Fibroblast of skin of left quadriceps (primary cell): ENCODE measurements around the gene PPIA.

Experiments used
- DNase-seq, 2 experiments: peaks; one replicate each; pipeline ENCODE4 v3.0.0-alpha.2; 2013; ENCODE audit warnings: low read depth in 2 of 2

Gene PPIA

DNA sequence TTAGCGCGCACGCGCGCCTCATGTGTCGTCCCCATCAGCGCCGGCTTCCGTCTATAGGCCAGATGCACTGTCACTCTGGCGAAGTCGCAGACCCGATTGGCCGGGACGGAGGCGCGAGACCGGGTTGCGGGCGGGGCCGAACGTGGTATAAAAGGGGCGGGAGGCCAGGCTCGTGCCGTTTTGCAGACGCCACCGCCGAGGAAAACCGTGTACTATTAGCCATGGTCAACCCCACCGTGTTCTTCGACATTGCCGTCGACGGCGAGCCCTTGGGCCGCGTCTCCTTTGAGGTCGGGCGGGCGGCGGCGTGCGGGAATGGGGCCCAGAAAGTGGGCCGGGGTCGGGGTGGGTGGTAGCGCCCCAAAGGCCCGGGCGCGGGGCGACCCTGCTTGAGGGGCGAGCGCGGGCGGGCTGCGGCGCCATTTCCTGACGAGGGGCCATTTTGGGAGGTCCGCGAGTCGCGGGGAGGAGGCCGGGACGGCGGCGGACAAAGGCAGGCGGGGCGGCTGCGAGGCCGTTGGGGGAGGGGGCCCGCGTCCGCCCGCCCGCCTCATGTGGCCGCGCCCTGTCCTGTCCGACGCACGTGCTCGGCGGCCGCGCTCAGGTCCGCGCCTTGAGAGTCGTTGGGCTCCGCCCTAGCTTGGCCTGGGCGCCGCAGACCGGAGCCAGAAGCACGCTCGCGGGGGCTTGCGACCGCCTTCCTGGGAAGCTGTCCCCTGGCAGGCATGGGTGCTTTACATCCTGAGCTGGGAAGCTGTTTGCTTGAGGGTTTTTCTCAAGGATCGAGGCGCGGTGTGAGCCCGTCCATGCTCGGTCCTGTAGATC, at the start of gene PPIA:
Gene PPIA, plus strand, starts transcription at position 178 of the 825 bp plus-strand sequence. Its CDS starts 44 bp downstream, at position 222.
- peak; percentile 97 to 98 for DNase-seq

- DNase-seq, result peak; percentile 75 to 79
These were observed 48.2 kb upstream of the PPIA start, which contains the start of gene ZMIZ2 for GRCh38 chr7:44748045-44748947. Gene ZMIZ2 (plus strand): TSS chr7:44748847. CDS start chr7:44756250, 7,403 bp downstream.

GRCh38 chr7:44748948-44749731, 47.3 kb upstream of the PPIA start:
- DNase-seq, result no peak

DNA sequence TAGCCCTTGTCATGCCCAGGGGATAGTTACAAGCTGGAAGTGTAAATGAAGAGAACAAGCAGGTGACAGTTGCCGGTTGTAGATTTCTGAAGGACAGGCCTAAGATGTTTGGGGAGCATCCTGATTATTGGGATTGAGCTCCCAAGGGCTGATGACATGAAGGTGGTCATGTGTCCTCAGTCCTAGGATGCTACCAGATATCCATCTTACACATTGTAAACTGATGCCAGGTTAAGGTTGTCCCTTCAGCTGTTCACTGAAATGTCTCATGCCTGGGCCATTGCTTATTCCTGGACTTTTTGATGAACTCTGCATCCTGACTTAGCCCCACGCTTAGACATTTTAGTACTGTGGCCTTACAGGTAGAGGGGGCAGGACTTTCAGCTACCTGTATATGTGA, 46.5 kb upstream of the PPIA start:
- DNase-seq, result no peak

DNA sequence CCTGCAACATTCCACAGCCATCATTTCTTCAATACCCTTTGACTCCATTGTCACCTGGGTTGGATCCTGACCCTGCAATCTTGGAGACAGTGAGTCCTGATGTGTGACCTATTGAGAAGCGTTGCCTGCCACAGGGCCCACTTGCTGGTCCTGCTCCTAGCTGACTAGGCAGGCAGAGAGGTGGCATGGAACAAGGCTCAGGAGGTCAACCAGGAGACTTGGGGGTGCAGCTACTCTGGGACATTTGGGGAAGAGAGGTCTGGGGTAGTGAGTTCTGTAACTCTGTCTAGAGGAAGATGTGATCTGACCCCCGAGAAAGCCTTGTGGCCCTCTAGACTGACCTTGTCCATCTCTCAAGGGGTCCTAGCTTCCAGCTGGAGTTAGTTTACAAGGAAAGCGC, 46.1 kb upstream of the PPIA start:
- DNase-seq, result no peak

DNA sequence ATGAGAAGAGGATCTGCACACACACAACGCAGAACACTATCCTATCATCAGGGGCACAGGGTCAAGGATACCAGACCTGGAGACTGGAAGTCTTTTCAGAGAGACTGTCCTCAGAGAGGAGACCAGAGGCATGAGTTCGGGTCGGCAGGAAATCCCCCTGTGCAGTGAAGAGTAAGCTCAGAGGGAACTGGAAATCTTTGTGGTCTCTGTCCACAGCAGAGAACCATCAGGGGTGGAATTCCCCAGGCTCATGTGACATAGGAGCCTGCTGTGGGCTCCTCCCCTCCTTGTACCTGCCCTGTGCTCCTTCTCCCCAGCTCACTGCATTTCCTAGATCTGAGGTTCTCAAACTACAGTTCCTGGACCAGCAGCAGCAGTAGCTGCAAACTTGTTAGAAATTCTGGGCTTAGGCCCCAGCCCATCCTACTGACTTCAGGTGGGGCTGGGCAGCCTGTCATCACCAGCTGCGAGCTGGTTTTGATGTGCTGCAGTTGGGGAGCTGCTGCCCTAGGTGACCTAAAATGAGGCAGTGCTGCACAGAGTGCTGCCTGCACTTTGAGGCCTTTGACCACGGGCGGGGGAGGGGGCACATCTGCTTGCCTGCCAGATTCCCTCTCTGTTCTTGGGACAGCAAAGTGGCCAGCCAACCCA, 45.4 kb upstream of the PPIA start:
- no peak for DNase-seq

DNA sequence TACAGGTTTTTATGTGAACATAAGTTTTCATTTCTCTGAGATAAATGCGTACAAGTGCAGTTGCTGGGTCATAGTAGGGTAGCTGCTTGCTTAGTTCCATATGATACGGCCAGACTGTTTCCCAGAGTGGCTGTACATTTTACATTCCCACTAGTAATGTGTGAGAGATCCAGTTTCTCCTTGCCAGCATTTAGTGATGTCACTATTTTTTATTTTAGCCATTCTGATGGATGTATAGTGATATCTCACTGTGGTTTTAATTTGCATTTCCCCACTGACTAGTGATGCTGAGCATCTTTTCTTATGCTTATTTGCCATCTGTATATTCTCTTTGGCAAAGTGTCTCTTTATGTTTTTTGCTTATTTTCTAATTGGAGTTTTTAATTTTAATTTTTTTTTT, 43.7 kb upstream of the PPIA start:
- no peak for DNase-seq

- DNase-seq, result no peak
These were observed 41.4 kb upstream of the PPIA start for GRCh38 chr7:44754802-44755697.

DNA sequence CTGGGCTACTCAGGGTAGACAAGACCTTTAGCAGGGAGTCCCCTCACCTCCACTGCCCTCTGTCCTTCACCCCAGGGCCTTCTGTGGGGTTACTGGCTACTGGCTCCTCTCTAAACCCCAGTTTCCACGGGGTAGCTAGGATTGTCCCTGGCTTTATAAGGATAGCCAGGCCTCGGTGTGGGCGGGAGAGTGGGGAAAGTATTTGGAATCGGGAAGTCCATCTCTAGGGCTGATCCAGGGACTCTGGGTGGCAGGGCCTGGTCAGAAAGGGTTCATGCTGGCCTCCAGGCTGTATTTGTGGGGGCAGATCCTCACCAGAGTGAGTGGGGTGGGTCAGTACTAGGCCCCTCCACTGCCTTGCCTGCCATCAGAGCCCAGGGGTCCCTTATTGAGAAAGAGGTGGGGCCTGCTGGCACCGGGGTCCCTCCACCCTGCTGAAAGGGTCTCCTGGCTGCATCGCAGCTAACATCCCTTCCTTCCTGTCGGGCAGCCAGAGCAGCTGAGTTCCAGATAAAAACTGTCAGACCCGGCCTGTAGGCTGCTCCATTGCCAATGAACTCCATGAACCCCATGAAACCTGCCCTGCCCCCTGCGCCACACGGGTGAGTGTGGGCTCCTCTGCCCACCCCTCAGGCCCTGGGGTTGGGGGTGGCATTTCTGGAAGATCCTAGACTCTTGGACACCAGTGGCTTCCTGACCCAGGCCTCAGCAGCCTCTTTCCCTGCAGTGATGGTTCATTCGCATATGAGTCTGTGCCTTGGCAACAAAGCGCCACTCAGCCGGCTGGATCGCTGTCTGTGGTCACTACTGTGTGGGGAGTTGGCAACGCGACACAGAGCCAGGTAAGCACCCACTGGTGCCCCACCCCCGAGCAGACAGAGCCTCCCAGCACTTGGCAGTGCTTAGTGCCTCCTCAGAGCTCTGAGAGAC, 40.5 kb upstream of the PPIA start:
- no peak for DNase-seq

DNA sequence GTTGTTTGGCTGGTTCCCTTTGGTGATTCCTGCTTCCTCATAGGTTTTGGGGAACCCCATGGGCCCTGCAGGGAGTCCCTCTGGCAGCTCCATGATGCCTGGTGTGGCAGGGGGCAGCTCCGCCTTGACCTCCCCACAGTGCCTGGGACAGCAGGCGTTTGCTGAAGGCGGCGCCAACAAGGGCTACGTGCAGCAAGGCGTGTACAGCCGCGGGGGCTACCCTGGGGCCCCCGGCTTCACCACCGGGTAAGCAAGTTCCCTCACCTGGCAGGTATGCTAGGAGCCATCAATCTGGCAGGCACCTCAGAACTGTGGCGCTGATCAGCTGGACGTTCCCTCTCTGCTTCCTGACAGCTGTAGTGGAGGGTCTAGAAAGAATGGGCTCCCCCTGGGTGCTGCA, 39.6 kb upstream of the PPIA start:
- DNase-seq, result no peak

DNA sequence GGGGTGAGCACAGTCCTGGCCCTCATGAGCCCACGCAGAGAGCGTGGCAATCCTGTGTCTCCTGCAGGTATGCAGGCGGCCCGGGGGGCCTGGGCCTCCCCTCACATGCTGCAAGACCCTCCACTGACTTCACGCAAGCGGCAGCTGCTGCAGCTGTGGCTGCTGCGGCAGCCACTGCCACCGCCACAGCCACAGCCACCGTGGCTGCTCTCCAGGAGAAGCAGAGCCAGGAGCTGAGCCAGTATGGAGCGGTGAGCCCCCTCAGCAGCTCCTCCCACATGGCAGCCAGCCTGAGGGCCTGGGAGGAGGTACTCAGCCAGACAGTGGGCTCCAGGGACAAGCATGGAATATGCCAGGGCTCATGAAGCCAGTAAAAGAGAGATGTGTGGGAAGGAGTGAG, 39.2 kb upstream of the PPIA start:
- no peak for DNase-seq

DNA sequence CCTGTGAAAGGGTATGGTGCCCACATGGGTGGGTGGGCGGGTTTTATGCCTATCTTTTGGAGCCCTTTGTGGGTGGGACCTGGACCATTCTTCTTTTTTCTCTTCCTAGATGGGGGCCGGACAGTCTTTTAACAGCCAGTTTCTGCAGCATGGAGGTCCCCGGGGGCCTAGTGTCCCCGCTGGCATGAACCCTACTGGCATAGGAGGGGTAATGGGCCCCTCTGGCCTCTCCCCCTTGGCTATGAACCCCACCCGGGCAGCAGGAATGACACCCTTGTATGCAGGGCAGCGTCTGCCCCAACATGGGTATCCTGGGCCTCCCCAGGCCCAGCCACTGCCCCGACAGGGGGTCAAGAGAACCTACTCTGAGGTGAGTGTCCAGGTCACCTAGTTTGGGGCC, 38.7 kb upstream of the PPIA start:
- no peak for DNase-seq

DNA sequence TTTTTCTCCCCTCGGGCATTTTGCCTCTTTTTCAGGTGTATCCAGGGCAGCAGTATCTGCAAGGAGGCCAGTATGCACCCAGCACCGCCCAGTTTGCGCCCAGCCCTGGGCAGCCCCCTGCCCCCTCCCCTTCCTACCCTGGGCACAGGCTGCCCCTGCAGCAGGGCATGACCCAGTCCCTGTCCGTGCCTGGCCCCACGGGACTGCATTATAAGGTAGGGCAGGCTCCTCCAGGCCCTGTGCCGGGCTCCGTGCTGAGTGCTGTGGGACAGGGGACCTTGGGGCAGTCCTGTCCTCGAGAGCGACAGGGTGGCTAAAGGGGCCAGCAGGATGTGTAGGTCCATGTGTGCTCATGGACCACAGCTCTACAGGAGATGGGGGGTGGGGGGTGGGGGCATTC, 37.2 kb upstream of the PPIA start:
- DNase-seq, result no peak

DNA sequence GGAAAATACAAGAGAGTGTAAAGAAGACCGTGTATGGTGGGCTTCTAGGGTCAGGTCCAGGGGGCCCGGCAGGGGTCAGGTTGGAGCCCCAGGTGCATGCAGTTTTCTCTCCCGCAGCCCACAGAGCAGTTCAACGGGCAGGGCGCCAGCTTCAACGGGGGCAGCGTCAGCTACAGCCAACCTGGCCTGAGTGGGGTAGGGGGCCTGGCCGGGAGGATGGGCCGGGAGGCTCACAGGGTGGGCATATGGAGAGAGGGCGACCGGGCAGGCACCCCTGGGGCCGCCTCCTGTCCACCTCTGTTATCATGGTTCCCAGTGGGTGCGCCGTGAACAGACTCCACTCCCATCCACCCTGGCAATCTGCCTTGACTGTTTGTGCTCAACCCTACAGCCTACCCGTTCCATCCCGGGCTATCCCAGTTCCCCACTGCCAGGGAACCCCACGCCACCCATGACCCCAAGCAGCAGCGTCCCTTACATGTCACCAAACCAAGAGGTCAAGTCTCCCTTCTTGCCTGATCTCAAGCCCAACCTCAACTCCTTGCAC, 36.4 kb upstream of the PPIA start:
- DNase-seq, result no peak

DNA sequence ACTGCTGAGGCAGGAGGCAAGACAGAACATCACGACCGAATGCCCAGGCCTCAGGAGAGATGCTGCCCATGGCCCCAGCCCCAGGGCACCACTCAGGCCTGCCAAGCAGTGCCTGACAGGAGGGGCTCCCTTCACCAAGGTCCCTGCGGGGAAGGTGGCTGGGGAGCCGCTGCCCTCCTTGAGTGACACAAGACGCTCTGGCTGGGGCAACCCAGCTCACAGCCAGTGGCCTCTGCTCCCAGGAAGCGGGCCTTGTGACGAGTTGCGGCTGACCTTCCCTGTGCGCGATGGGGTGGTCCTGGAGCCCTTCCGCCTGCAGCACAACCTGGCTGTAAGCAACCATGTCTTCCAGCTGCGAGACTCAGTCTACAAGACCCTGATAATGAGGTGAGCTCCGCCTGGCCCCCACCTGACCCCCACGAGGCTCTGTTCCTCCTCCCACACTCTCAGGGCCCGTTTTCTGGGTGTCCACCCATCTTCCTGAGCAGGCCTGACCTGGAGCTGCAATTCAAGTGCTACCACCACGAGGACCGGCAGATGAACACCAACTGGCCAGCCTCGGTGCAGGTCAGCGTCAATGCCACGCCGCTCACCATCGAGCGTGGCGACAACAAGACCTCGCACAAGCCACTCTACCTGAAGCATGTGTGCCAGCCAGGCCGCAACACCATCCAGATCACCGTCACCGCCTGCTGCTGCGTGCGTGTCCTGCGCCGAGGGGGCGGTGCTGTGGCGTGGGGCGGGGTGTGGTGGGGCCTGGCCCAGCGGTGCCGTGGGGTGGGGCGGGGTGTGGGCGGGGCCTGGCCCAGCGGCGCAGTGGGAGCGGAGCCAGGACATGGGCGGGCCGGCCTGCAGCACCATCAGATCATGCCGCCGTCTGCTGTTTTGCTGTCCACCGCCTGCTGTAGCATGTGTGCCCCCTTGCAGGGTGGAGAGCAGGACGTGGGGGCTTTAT, 35.0 kb upstream of the PPIA start:
- DNase-seq, result no peak

GRCh38 chr7:44762300-44762699, 34.2 kb upstream of the PPIA start:
- DNase-seq, result no peak

DNA sequence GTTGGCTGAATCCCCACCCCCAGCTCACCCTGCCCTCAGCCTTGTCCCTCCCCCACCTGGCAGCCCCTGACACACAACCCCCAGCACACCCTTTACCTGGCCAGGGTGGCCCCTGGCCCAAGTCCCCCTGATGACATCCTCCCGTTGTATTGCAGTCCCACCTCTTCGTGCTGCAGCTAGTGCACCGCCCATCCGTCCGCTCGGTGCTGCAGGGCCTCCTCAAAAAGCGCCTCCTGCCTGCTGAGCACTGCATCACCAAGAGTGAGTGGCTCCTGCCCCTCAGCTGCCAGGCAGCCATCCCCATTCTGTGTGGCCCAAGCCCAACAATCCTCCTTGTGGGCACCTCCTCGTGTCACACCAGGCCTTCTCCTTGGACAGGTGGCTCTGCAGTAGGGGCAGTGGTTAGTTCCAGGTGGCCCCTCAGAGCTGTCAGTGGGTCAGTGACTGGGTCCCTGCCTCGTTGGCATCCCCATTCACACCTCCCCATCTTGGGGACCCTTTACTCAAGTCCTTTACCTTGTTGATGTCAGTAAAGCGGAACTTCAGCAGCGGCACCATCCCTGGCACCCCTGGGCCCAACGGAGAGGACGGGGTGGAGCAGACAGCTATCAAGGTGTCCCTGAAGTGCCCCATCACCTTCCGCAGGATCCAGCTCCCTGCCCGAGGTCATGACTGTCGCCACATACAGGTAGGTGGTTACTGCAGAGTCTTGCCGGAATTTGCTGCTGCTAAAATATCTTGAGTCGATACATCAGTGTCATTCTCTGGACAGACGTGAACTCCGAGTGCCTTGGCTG, 33.6 kb upstream of the PPIA start:
- DNase-seq, result no peak
